ENCODE measurements around the gene LEP. TPM values are rescaled to one million over a fixed set of nuclear protein-coding genes. Genes with fewer than 3 reads are reported as not detected.
A peak's percentile ranks its signal among the peaks of the same experiment; 100 is the strongest.
"Not testable (repeated sequence)": the region's sequence is repeated elsewhere in the genome, so short reads cannot be mapped to it uniquely, and the experiment has no call there.

LEP gene
- total RNA-seq, 1 experiment from 2014 or later, result not detected

- in situ Hi-C loops (cut with HindIII; ENCODE audit: low pct_unique_long_range_greater_than_20kb, low sequenced_read_pairs), result no loop called here
- no peak for DNase-seq (ENCODE audit: low read depth, low spot score)
Measured at GRCh38 chr7:128234476-128235026, 6.5 kb upstream of the LEP start.

- in situ Hi-C loops (cut with HindIII; ENCODE audit: low pct_unique_long_range_greater_than_20kb, low sequenced_read_pairs), result no loop called here
- no peak for DNase-seq (ENCODE audit: low read depth, low spot score)
Measured at GRCh38 chr7:128235471-128235870, 5.6 kb upstream of the LEP start.

DNA sequence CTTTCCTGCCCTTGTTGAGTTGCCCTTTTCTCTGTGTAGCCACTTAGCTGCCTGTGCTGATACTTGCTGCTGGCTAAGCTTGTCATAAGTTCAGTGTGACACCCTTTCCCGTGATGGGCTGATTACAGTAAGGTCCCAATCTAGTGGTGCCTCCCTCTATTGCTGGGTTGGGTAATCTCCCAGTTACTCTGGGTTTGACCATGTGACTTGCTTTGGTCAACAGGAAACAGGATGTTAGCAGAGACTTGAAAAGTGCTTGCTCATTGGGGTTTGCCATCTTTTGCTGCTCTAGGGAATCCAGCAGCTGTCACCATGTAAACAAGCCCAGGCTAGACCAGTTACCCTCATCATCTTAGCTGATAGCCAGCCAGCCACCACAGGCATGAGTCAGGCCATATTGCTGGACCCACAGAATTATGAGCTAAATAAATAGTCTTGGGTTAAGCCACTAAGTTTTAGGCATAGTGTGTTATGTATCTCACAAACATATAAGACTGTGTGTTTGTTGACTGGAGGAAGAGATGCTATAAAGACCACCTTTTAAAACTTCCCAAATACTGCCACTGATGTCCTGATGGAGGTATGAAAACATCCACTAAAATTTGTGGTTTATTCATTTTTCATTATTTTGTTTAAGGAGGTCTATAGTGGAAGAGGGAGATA, 4.0 kb upstream of the LEP start:
- peak; percentile 91 for DNase-seq (ENCODE audit: low read depth, low spot score)
- in situ Hi-C loops (cut with HindIII; ENCODE audit: low pct_unique_long_range_greater_than_20kb, low sequenced_read_pairs), result no loop called here

DNA sequence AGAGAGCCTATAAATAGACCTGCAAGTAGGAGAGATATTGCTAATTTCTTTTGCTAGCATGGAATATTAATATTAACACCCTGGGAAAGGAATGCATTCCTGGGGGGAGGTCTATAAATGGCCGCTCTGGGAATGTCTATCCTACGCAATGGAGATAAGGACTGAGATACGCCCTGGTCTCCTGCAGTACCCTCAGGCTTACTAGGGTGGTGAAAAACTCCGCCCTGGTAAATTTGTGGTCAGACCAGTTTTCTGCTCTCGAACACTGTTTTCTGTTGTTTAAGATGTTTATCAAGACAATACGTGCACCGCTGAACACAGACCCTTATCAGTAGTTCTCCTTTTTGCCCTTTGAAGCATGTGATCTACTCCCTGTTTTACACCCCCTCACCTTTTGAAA, 1.9 kb upstream of the LEP start:
- DNase-seq (ENCODE audit: low read depth, low spot score); in situ Hi-C loops (cut with HindIII; ENCODE audit: low pct_unique_long_range_greater_than_20kb, low sequenced_read_pairs): not testable (repeated sequence)

- DNase-seq (ENCODE audit: low read depth, low spot score), result no peak
- in situ Hi-C loops (cut with HindIII; ENCODE audit: low pct_unique_long_range_greater_than_20kb, low sequenced_read_pairs), result no loop called here
Measured at GRCh38 chr7:128242661-128243060, 1.6 kb downstream of the LEP start.

- no peak for DNase-seq (ENCODE audit: low read depth, low spot score)
- in situ Hi-C loops (cut with HindIII; ENCODE audit: low pct_unique_long_range_greater_than_20kb, low sequenced_read_pairs), result no loop called here
Measured at GRCh38 chr7:128243273-128243672, 2.2 kb downstream of the LEP start.

GRCh38 chr7:128244861-128245260, 3.8 kb downstream of the LEP start:
- in situ Hi-C loops (cut with HindIII; ENCODE audit: low pct_unique_long_range_greater_than_20kb, low sequenced_read_pairs), result no loop called here
- DNase-seq (ENCODE audit: low read depth, low spot score), result no peak

GRCh38 chr7:128247108-128247507, 6.0 kb downstream of the LEP start:
- in situ Hi-C loops (cut with HindIII; ENCODE audit: low pct_unique_long_range_greater_than_20kb, low sequenced_read_pairs), result no loop called here
- DNase-seq (ENCODE audit: low read depth, low spot score), result no peak

DNA sequence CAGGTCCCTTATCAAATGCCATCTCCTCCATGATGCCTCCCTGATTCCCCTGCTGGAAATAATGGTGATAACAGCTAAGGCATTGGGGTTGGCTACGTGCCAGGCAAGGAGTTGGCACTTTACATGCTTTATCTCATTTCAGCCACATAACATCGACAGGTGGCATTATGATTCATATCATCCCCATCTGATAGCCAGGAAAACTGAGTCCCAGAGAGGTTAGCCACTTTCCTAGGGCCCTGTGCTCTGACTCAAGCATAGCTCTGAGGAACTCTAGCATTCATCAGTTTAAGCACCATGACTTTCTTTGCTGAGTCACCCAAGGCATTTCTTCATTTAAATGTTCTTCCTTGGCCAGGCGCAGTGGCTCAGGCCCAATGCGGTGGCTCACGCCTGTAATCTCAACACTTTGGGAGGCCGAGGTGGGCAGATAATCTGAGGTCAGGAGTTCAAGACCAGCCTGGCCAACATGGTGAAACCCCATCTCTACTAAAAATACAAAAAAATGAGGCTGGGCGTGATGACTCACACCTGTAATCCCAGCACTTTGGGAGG, 6.6 kb downstream of the LEP start:
- peak; percentile 38 for DNase-seq (ENCODE audit: low read depth, low spot score)

DNA sequence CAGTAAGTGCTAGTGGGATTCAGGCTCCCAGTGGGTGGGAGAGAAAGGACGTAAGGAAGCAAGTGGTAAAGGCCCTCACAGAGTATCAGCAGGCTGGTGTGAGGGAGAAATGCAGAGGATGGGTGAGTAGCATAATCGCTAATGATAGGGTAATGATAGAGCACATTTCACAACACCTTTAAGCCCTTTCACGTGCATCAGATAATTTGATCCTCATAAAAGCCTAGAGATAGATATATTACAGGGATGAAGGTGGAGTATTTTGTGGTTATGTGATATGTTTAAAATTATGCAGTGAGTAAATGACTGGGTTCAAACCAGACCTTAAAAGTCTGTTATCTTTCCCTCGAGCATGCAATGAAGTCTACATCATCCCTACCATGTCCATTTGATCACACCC, 10.3 kb downstream of the LEP start:
- no peak for DNase-seq (ENCODE audit: low read depth, low spot score)
- in situ Hi-C loops (cut with HindIII; ENCODE audit: low pct_unique_long_range_greater_than_20kb, low sequenced_read_pairs), result no loop called here

More for the DNA sequence above, 6.6 kb downstream of the LEP start:
- in situ Hi-C loops (cut with HindIII; ENCODE audit: low pct_unique_long_range_greater_than_20kb, low sequenced_read_pairs), result no loop called here

GRCh38 chr7:128253701-128254100, 12.6 kb downstream of the LEP start:
- in situ Hi-C loops (cut with HindIII; ENCODE audit: low pct_unique_long_range_greater_than_20kb, low sequenced_read_pairs), result no loop called here
- no peak for DNase-seq (ENCODE audit: low read depth, low spot score)

GRCh38 chr7:128254470-128254869, 13.4 kb downstream of the LEP start:
- in situ Hi-C loops (cut with HindIII; ENCODE audit: low pct_unique_long_range_greater_than_20kb, low sequenced_read_pairs), result no loop called here
- no peak for DNase-seq (ENCODE audit: low read depth, low spot score)

DNA sequence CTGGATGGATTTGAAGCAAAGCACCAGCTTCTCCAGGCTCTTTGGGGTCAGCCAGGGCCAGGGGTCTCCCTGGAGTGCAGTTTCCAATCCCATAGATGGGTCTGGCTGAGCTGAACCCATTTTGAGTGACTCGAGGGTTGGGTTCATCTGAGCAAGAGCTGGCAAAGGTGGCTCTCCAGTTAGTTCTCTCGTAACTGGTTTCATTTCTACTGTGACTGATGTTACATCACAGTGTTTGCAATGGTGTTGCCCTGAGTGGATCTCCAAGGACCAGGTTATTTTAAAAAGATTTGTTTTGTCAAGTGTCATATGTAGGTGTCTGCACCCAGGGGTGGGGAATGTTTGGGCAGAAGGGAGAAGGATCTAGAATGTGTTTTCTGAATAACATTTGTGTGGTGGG, 14.2 kb downstream of the LEP start:
- in situ Hi-C loops (cut with HindIII; ENCODE audit: low pct_unique_long_range_greater_than_20kb, low sequenced_read_pairs), result no loop called here

GRCh38 chr7:128257458-128257857, 16.4 kb downstream of the LEP start:
- in situ Hi-C loops (cut with HindIII; ENCODE audit: low pct_unique_long_range_greater_than_20kb, low sequenced_read_pairs), result no loop called here

More for the DNA sequence above, 14.2 kb downstream of the LEP start:
- DNase-seq (ENCODE audit: low read depth, low spot score), result no peak

GRCh38 chr7:128259131-128260061, 18.3 kb downstream of the LEP start:
- no peak for DNase-seq (ENCODE audit: low read depth, low spot score)

More at GRCh38 chr7:128257458-128257857, 16.4 kb downstream of the LEP start:
- no peak for DNase-seq (ENCODE audit: low read depth, low spot score)

DNA sequence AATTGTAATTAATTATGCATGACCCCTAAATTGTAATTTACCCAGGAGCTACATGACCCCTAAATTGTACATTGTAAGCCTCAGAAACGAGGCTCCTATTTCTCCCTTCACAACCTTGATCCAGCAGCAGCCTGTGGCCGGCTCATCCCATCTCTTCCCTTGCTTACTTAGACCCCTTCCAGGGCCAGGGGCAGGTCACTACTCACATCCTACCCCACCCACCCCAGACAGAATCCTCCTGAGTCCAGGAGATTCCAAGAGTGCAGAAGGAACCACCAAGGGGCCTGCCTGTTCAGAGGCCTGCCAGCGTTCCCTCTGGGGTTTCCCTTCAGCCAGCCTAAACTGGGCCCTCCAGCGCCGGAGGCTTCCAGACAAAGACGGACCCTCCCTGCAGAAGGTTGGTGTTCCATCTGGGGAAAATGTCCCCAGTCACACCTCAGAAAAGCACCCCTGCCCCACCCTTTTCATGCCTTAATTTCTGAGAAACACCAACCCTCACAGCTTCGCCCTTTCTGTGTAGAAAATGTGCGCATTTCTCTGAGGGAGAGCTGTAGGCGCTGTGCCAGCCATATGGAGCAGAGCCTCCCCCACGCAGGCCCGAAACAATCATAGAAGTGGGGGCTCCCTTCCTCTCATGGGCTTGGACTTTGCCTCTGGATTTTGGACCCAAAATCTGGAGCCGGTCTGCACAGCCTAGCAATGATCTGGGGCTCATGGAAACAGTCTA, 19.2 kb downstream of the LEP start:
- no peak for DNase-seq (ENCODE audit: low read depth, low spot score)
- in situ Hi-C loops (cut with HindIII; ENCODE audit: low pct_unique_long_range_greater_than_20kb, low sequenced_read_pairs), result no loop called here

More at GRCh38 chr7:128259131-128260061, 18.3 kb downstream of the LEP start:
- in situ Hi-C loops (cut with HindIII; ENCODE audit: low pct_unique_long_range_greater_than_20kb, low sequenced_read_pairs), result no loop called here

DNA sequence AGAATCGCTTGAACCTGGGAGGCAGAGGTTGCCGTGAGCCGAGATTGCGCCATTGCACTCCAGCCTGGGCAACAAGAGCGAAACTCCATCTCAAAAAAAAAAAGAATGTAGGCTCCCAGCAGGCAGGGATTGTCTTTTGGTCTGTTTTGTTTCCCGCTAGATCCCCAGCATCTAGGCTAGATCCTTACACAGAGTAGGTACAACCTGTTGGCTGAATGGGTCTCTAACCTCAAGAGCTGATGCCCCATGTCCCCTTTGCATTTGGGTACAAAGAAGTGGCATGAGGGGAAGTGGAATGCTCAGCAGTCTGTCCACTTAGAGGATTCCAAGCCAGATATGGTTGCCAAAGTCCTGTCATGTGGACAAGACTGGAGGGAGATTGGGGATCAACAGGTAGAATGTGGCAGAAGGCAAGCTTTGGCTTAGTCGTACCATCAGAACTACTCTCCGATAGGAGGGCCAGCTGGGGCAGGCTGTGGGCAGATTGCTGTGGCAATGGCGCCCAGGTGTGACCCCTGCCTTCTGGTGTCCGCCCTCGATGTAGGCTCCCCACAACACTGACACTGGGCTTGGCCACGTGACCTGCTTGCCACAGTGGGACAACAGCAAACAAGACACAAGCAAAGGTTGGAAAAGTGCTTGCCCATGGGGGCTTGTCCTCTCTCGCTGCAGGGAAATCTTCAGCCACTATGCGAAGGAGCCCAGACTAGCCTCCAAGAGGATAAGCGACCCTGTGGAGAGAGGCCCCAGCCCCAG, 21.4 kb downstream of the LEP start:
- DNase-seq (ENCODE audit: low read depth, low spot score), result no peak
- in situ Hi-C loops (cut with HindIII; ENCODE audit: low pct_unique_long_range_greater_than_20kb, low sequenced_read_pairs), result no loop called here

All from SK-MEL-5 (cell line).